ENCODE data around the gene NAALADL2. TPM values are rescaled to one million over a fixed set of nuclear protein-coding genes. Genes with fewer than 3 reads are reported as not detected.

The NAALADL2 gene
- total and polyA plus RNA-seq, 2 of the 13 experiments (the other 11 are each of a cell fraction or from before 2014, with no cell fraction given): 0.08 TPM; not detected in 1

DNA sequence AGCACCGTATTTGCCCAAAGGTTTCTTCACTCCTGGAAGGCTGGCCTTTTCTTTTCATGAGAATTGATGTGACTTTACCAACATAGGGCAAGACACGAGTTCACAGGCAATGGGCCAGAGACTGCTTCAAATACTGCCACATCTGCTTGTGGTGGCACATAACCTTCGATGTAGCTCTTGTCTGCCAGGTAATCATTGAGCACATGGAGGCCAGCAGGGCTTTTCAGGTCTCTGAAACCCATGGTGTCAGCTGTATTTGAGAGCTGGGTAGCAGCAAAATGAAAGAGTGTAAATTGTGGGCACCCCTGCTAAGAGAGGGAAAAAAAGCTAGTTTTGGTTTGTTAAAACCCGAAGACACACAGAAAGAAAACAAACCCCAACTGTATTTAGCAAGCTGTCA is 200.7 kb downstream of the NAALADL2 start:
- H3K4me2 ChIP-seq (ENCODE audit: low read depth, low read length): no peak overlapping the region
- FAIRE-seq (no peak), DNase-seq (ENCODE audit: low spot score) (no peak), ATAC-seq (no peak)
- POLR2A ChIA-PET: no interaction called here
- intact Hi-C loops (cut with micrococcal nuclease; ENCODE audit: unreplicated experiment) (no loop called here), in situ Hi-C loops (cut with HindIII; ENCODE audit: extremely low pct_ligation_motif_present, low pct_unique_long_range_greater_than_20kb) (no loop called here)
- H3K27ac ChIP-seq (ENCODE audit: extremely low read length, insufficient read depth, low read length): no peak overlapping the region
- no peak overlapping the region for H3K9ac ChIP-seq (ENCODE audit: insufficient read depth, low read depth, low read length)
- H4K20me1 ChIP-seq (ENCODE audit: insufficient read depth, low read length): no peaks in the 10 kb centered on the region
- H3K36me3 ChIP-seq (replicated peaks in 1 of 2; ENCODE audit: control insufficient read depth in 1 of 2, insufficient read depth in 2 of 2, low read length in 2 of 2): no peaks in the 10 kb centered on the region
- H3K27me3 ChIP-seq (ENCODE audit: control insufficient read depth in 1 of 2, insufficient read depth in 2 of 2, low read length in 2 of 2): no peaks in the 10 kb centered on the region
- H3K4me1 ChIP-seq (ENCODE audit: insufficient read depth, low read length): no peaks in the 10 kb centered on the region
- peaks cover 10% of the 10 kb centered on the region; the same call in 1 of the 2 replicates for H3K9me3 ChIP-seq (ENCODE audit: low read length)
- WGBS (ENCODE audit: low lambda C conversion rate): 2% methylated on average over 3 of the region's 4 CpGs
- H3K79me2 ChIP-seq (ENCODE audit: insufficient read depth, low read length): no peaks in the 10 kb centered on the region
- TF ChIP-seq ZNF691 (CRISPR knock-in tag; IDR thresholded peaks at IDR 0.05; ENCODE audit: borderline replicate concordance, low read depth) (no peak), DNMT3B (CRISPR knock-in tag; conservative IDR thresholded peaks at IDR 0.05) (no peak), NAIF1 (CRISPR knock-in tag; IDR thresholded peaks at IDR 0.05; ENCODE audit: borderline replicate concordance) (no peak), MBD4 (IDR thresholded peaks at IDR 0.05; ENCODE audit: borderline replicate concordance, low read length) (no peak), NR2F1 (CRISPR knock-in tag; IDR thresholded peaks at IDR 0.05) (no peak), HOXD1 (CRISPR knock-in tag; IDR thresholded peaks at IDR 0.05) (no peak), KDM1A (CRISPR knock-in tag; IDR thresholded peaks at IDR 0.05) (no peak), ZNF614 (CRISPR knock-in tag; IDR thresholded peaks at IDR 0.05; ENCODE audit: borderline replicate concordance) (no peak), TBX3 (IDR thresholded peaks at IDR 0.05; ENCODE audit: borderline replicate concordance) (no peak), ZNF10 (CRISPR knock-in tag; IDR thresholded peaks at IDR 0.05; ENCODE audit: borderline replicate concordance, low read depth) (no peak), PCBP1 (IDR thresholded peaks at IDR 0.05; ENCODE audit: borderline replicate concordance, low read depth, low read length) (no peak), RELA (CRISPR knock-in tag; IDR thresholded peaks at IDR 0.05) (no peak), ZNF367 (CRISPR knock-in tag; IDR thresholded peaks at IDR 0.05; ENCODE audit: borderline replicate concordance) (no peak), ZSCAN22 (CRISPR knock-in tag; IDR thresholded peaks at IDR 0.05) (no peak), NFRKB (IDR thresholded peaks at IDR 0.05) (no peak), ESRRA (CRISPR knock-in tag; IDR thresholded peaks at IDR 0.05; ENCODE audit: low read depth) (no peak), SOX6 (IDR thresholded peaks at IDR 0.05) (no peak), SOX6 (CRISPR knock-in tag; IDR thresholded peaks at IDR 0.05) (no peak), ZNF746 (CRISPR knock-in tag; IDR thresholded peaks at IDR 0.05) (no peak), ZNF275 (CRISPR knock-in tag; IDR thresholded peaks at IDR 0.05; ENCODE audit: borderline replicate concordance) (no peak)
- TF ChIP-seq, protein P1, sequence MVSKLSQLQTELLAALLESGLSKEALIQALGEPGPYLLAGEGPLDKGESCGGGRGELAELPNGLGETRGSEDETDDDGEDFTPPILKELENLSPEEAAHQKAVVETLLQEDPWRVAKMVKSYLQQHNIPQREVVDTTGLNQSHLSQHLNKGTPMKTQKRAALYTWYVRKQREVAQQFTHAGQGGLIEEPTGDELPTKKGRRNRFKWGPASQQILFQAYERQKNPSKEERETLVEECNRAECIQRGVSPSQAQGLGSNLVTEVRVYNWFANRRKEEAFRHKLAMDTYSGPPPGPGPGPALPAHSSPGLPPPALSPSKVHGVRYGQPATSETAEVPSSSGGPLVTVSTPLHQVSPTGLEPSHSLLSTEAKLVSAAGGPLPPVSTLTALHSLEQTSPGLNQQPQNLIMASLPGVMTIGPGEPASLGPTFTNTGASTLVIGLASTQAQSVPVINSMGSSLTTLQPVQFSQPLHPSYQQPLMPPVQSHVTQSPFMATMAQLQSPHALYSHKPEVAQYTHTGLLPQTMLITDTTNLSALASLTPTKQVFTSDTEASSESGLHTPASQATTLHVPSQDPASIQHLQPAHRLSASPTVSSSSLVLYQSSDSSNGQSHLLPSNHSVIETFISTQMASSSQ (IDR thresholded peaks at IDR 0.05; ENCODE audit: low read depth): no peak
- TF ChIP-seq, protein P1 (CRISPR knock-in tag; IDR thresholded peaks at IDR 0.05; ENCODE audit: borderline replicate concordance): no peak
- CTCF ChIA-PET (ENCODE audit: low intra/inter-chr PET ratio, low total read pairs): no interaction called here
- BruUV-seq (replicated peaks): no TSS peak
- H2AFZ ChIP-seq (ENCODE audit: low read length): no peak overlapping the region
- H3K4me3 ChIP-seq (replicated peaks in 1 of 3; ENCODE audit: insufficient read depth in 1 of 3, low read depth in 2 of 3, low read length in 3 of 3): no peak overlapping the region
